DOHH2 (cell line): ENCODE data around the gene ALDH1L2.

Source experiments
- H3F3A ChIP-seq: fragments of 200-600 bp; sonication (generic), shearing (Covaris generic); 2 replicates; pipeline ENCODE4 v1.6.0; 2016; ENCODE audit warnings: antibody characterized with exemption, mild to moderate bottlenecking; ENCODE audit not compliant: control insufficient read depth, insufficient read depth
- H3K27ac ChIP-seq: fragments of 200-600 bp; sonication (generic); 2 replicates; pipeline ENCODE4 v1.5.1; 2014; ENCODE audit warnings: low read depth, mild to moderate bottlenecking, low read length, moderate library complexity
- H3K27me3 ChIP-seq: fragments of 200-600 bp; sonication (generic); 2 replicates; pipeline ENCODE4 v1.6.1; 2014; ENCODE audit warnings: mild to moderate bottlenecking, low read length, mixed read lengths; ENCODE audit not compliant: control insufficient read depth
- H3K36me3 ChIP-seq: fragments of 200-600 bp; sonication (generic); 2 replicates; pipeline ENCODE4 v1.6.1; 2014; ENCODE audit warnings: mild to moderate bottlenecking, low read length, moderate library complexity, mixed read lengths; ENCODE audit not compliant: control insufficient read depth
- H3K4me1 ChIP-seq: fragments of 200-600 bp; sonication (generic); 2 replicates; pipeline ENCODE4 v1.6.1; 2014; ENCODE audit warnings: mild to moderate bottlenecking, low read length, mixed read lengths; ENCODE audit not compliant: control insufficient read depth
- H3K4me2 ChIP-seq: fragments of 200-600 bp; sonication (generic); 2 replicates; pipeline ENCODE4 v1.6.0; 2014; ENCODE audit warnings: mild to moderate bottlenecking, low read length, moderate library complexity
- H3K4me3 ChIP-seq: fragments of 200-600 bp; sonication (generic); 2 replicates; pipeline ENCODE4 v1.5.1; 2014; ENCODE audit warnings: mild to moderate bottlenecking, low read length, mixed read lengths
- H3K79me2 ChIP-seq: fragments of 200-600 bp; sonication (generic); 2 replicates; pipeline ENCODE4 v1.6.1; 2014; ENCODE audit warnings: mild to moderate bottlenecking, low read length, mixed read lengths; ENCODE audit not compliant: control insufficient read depth
- H3K9me2 ChIP-seq: fragments of 200-600 bp; sonication (generic); replicated peaks from 2 replicates; pipeline ENCODE4 v1.6.1; 2014; ENCODE audit warnings: mild to moderate bottlenecking, low read length, mixed read lengths; ENCODE audit not compliant: control insufficient read depth
- H3K9me3 ChIP-seq: fragments of 200-600 bp; sonication (generic); 2 replicates; pipeline ENCODE4 v1.6.1; 2014; ENCODE audit warnings: antibody characterized with exemption, low read length, mixed read lengths; ENCODE audit not compliant: control insufficient read depth, insufficient read depth
- H4K20me1 ChIP-seq: fragments of 200-600 bp; sonication (generic); 2 replicates; pipeline ENCODE4 v1.6.0; 2014; ENCODE audit warnings: low read depth, mild to moderate bottlenecking, antibody characterized with exemption, low read length, moderate library complexity; ENCODE audit not compliant: control insufficient read depth, insufficient read depth
- EZH2phosphoT487 ChIP-seq: fragments of 200-600 bp; sonication (generic); IDR thresholded peaks from 2 replicates; pipeline ENCODE4 v1.6.1; 2017; ENCODE audit warnings: borderline replicate concordance, mild to moderate bottlenecking, antibody characterized with exemption, low read length, moderate library complexity, mixed read lengths
- TF ChIP-seq, protein P1 (sequence below): fragments of 200-600 bp; sonication (generic); IDR thresholded peaks from one replicate; pipeline ENCODE4 v1.5.1; 2014; ENCODE audit warnings: antibody characterized with exemption, mild to moderate bottlenecking, low read depth, low read length; ENCODE audit not compliant: poor library complexity, severe bottlenecking

The ALDH1L2 gene

DNA sequence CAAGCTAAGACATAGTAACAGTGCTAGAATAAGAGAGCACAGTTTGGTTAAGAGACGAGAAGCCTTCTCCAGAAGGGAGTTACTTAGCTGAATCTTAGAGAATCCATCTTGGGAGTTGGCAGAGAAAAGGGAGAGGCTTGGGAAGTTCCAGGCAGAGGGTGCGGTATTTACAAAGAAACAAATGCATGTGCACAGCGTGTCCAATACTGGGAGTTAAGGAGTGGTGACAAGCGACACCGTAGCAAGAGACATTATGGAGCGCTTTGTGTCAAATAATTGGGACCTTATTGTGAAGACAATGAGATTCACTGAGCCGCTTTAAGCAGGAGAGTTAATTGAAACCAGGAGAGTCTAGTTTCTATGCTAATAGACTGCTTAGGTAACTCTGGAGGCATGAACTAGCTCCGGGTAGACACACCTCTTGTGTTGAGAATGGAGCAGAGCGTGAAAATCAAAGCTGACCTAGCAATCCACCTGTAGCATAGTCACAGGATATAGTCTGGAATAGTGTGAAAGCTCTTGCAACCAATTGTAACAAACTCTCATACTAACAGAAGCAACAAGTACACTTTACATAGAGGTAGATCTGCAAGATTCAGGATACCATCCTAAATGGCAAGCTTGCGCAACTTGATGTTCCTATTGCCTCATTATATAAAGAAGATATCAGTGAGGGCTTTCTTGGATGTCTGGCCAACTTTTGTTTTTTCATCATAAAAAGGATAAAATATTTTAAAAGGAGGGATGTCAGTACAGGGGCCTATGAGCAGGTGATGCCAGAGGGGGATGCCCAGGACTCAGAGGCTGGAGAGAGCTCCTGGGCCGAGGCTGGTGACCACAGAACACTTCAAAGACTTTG lies 5.3 kb downstream of the ALDH1L2 start:
- H3K79me2 ChIP-seq = no peaks in the 10 kb centered on the region
- TF ChIP-seq, protein P1, sequence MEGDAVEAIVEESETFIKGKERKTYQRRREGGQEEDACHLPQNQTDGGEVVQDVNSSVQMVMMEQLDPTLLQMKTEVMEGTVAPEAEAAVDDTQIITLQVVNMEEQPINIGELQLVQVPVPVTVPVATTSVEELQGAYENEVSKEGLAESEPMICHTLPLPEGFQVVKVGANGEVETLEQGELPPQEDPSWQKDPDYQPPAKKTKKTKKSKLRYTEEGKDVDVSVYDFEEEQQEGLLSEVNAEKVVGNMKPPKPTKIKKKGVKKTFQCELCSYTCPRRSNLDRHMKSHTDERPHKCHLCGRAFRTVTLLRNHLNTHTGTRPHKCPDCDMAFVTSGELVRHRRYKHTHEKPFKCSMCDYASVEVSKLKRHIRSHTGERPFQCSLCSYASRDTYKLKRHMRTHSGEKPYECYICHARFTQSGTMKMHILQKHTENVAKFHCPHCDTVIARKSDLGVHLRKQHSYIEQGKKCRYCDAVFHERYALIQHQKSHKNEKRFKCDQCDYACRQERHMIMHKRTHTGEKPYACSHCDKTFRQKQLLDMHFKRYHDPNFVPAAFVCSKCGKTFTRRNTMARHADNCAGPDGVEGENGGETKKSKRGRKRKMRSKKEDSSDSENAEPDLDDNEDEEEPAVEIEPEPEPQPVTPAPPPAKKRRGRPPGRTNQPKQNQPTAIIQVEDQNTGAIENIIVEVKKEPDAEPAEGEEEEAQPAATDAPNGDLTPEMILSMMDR = no peak

DNA sequence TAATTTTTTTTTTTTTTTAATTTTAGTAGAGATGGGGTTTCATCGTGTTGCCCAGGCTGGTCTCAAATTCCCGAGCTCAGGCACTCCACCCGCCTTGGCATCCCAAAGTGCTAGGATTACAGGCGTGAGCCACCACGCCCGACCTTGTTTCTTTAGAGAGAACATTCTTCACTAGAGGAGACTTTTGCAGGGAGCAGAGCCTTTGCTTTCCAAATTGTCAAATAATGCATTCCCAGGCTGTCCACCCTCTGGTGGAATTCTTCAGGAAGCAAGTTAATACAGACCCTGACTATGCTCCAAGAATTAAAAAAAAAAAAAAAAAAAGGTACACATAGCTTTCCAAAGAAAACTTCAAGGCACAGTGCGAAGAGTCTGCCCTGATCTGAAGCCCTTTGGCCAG lies 6.8 kb downstream of the ALDH1L2 start:
- H3K9me3 ChIP-seq = no peaks in the 10 kb centered on the region
- no peaks in the 10 kb centered on the region for H4K20me1 ChIP-seq
- H3K79me2 ChIP-seq = no peaks in the 10 kb centered on the region
- H3K4me2 ChIP-seq = no peak overlapping the region
- no peaks in the 10 kb centered on the region for H3F3A ChIP-seq
- H3K27ac ChIP-seq = no peak overlapping the region
- H3K9me2 ChIP-seq = no peaks in the 10 kb centered on the region
- no peak overlapping the region for H3K4me3 ChIP-seq
- peaks cover 10% of the 10 kb centered on the region for H3K4me1 ChIP-seq
- H3K27me3 ChIP-seq = peaks cover 20% of the 10 kb centered on the region
- H3K36me3 ChIP-seq = no peaks in the 10 kb centered on the region
- TF ChIP-seq, protein P1 = no peak
- TF ChIP-seq EZH2phosphoT487 = no peak

More for the DNA sequence above, 5.3 kb downstream of the ALDH1L2 start:
- H3K27ac ChIP-seq = no peak overlapping the region
- H3K9me2 ChIP-seq = no peaks in the 10 kb centered on the region
- no peaks in the 10 kb centered on the region for H3K9me3 ChIP-seq
- H3K27me3 ChIP-seq = peaks cover 33% of the 10 kb centered on the region
- no peak overlapping the region for H3K4me2 ChIP-seq
- H3F3A ChIP-seq = no peaks in the 10 kb centered on the region
- no peaks in the 10 kb centered on the region for H3K4me1 ChIP-seq
- H3K4me3 ChIP-seq = no peak overlapping the region
- no peaks in the 10 kb centered on the region for H4K20me1 ChIP-seq
- H3K36me3 ChIP-seq = no peaks in the 10 kb centered on the region

DNA sequence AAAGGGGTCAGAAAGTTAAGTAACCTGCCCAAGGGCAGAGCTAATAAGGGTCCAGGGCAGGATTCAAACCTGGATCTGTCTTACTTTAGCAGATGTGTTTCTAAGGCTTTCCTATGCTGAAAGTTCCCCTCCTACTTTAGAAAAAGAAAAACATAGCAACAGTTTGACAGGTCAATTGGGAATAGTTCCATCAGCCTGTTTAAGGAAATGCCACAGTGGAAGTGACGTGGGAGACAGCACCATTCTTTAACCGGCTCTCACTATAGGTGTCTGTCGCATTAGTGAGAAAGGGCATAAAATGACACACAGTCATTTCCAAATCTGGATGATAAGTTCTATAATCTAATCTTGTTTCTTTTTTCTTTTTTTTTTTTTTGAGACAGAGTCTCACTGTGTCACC lies 7.3 kb downstream of the ALDH1L2 start:
- Histone ChIP-seq H3K79me2 (no peaks in the 10 kb centered on the region), H3K9me3 (no peaks in the 10 kb centered on the region), H3K27me3 (peaks cover 17% of the 10 kb centered on the region), H3K9me2 (no peaks in the 10 kb centered on the region), H3K4me2 (no peak overlapping the region), H3K27ac (no peak overlapping the region), H3K36me3 (no peaks in the 10 kb centered on the region), H3F3A (no peaks in the 10 kb centered on the region), H4K20me1 (no peaks in the 10 kb centered on the region), H3K4me3 (no peak overlapping the region), H3K4me1 (peaks cover 14% of the 10 kb centered on the region)
- TF ChIP-seq EZH2phosphoT487 = no peak
- TF ChIP-seq, protein P1 = no peak
